ENCODE results near the gene SREBF1.
"Not testable (repeated sequence)": the region's sequence is repeated elsewhere in the genome, so short reads cannot be mapped to it uniquely, and the experiment has no call there.

The SREBF1 gene

GRCh38 chr17:17809531-17810083 lies 27.2 kb downstream of the SREBF1 start:
- 92% methylated on average over 41 of the region's 52 CpGs for WGBS (ENCODE audit: insufficient coverage)
- Histone ChIP-seq H3K4me1 (ENCODE audit: control extremely low read depth in 1 of 4, control insufficient read depth in 4 of 4, insufficient read depth in 4 of 4, low read length in 3 of 4) (peaks cover 0 to 10% (median 5%) of the 10 kb centered on the region in 4 experiments), H3K27me3 (replicated peaks in 2 of 5; ENCODE audit: control insufficient read depth in 4 of 5, insufficient read depth in 5 of 5, low read length in 4 of 5) (no peaks in the 10 kb centered on the region), H3K4me3 (ENCODE audit: control insufficient read depth in 1 of 7, extremely low read depth in 1 of 7, insufficient read depth in 4 of 7, low read depth in 2 of 7, low read length in 6 of 7) (no peak overlapping the region), H3K9me3 (ENCODE audit: control extremely low read depth in 1 of 5, control insufficient read depth in 4 of 5, insufficient read depth in 2 of 5, low read depth in 1 of 5, low read length in 4 of 5) (no peaks in the 10 kb centered on the region), H3K36me3 (ENCODE audit: control insufficient read depth in 4 of 4, insufficient read depth in 4 of 4, low read length in 3 of 4) (peaks cover 6 to 75% (median 42%) of the 10 kb centered on the region in 4 experiments), H3K27ac (ENCODE audit: insufficient read depth in 1 of 2, low read depth in 1 of 2, low read length in 2 of 2, poor library complexity in 1 of 2, severe bottlenecking in 2 of 2) (no peak overlapping the region)
- ChIA-PET CTCF (interaction anchor here (0.7 to 21.2 kb wide), 6 partner anchors 8 to 239 kb away, joined by 3 to 295 read pairs (median 8); no protein-coding TSS in a partner anchor), POLR2A (no interaction called here)
- DNase-seq = no peak

- peaks cover 0 to 10% (median 5%) of the 10 kb centered on the region in 4 experiments for H3K4me1 ChIP-seq (ENCODE audit: control extremely low read depth in 1 of 4, control insufficient read depth in 4 of 4, insufficient read depth in 4 of 4, low read length in 3 of 4)
- peak in 2 of 3 donors; percentile 34 to 50 for DNase-seq
- no peaks in the 10 kb centered on the region for H3K27me3 ChIP-seq (replicated peaks in 2 of 5; ENCODE audit: control insufficient read depth in 4 of 5, insufficient read depth in 5 of 5, low read length in 4 of 5)
- peaks cover 10 to 75% (median 45%) of the 10 kb centered on the region in 4 experiments for H3K36me3 ChIP-seq (ENCODE audit: control insufficient read depth in 4 of 4, insufficient read depth in 4 of 4, low read length in 3 of 4)
- ChIA-PET CTCF (interaction anchor here (0.9 to 21.2 kb wide), 6 partner anchors 11 to 129 kb away, joined by 3 to 295 read pairs (median 4); no protein-coding TSS in a partner anchor), POLR2A (no interaction called here)
- H3K4me3 ChIP-seq (ENCODE audit: control insufficient read depth in 1 of 7, extremely low read depth in 1 of 7, insufficient read depth in 4 of 7, low read depth in 2 of 7, low read length in 6 of 7) = no peak overlapping the region
- H3K27ac ChIP-seq (ENCODE audit: insufficient read depth in 1 of 2, low read depth in 1 of 2, low read length in 2 of 2, poor library complexity in 1 of 2, severe bottlenecking in 2 of 2) = no peak overlapping the region
- H3K9me3 ChIP-seq (ENCODE audit: control extremely low read depth in 1 of 5, control insufficient read depth in 4 of 5, insufficient read depth in 2 of 5, low read depth in 1 of 5, low read length in 4 of 5) = no peaks in the 10 kb centered on the region
- WGBS (ENCODE audit: insufficient coverage) = 91% methylated on average over 8 of the region's 15 CpGs
Observed at GRCh38 chr17:17808706-17809432, 27.9 kb downstream of the SREBF1 start.

- H3K4me3 ChIP-seq (ENCODE audit: control insufficient read depth in 1 of 7, extremely low read depth in 1 of 7, insufficient read depth in 4 of 7, low read depth in 2 of 7, low read length in 6 of 7); H3K27ac ChIP-seq (ENCODE audit: insufficient read depth in 1 of 2, low read depth in 1 of 2, low read length in 2 of 2, poor library complexity in 1 of 2, severe bottlenecking in 2 of 2); POLR2A ChIA-PET; H3K4me1 ChIP-seq (ENCODE audit: control extremely low read depth in 1 of 4, control insufficient read depth in 4 of 4, insufficient read depth in 4 of 4, low read length in 3 of 4); DNase-seq; H3K27me3 ChIP-seq (replicated peaks in 2 of 5; ENCODE audit: control insufficient read depth in 4 of 5, insufficient read depth in 5 of 5, low read length in 4 of 5); H3K9me3 ChIP-seq (ENCODE audit: control extremely low read depth in 1 of 5, control insufficient read depth in 4 of 5, insufficient read depth in 2 of 5, low read depth in 1 of 5, low read length in 4 of 5): not testable (repeated sequence)
- CTCF ChIA-PET = interaction anchor here (0.6 to 21.2 kb wide), 7 partner anchors 11 to 128 kb away, joined by 3 to 295 read pairs (median 4); no protein-coding TSS in a partner anchor
- WGBS (ENCODE audit: insufficient coverage) = 100% methylated on average over 1 of the region's 5 CpGs
- H3K36me3 ChIP-seq (ENCODE audit: control insufficient read depth in 4 of 4, insufficient read depth in 4 of 4, low read length in 3 of 4) = peaks cover 11 to 75% (median 46%) of the 10 kb centered on the region in 4 experiments
Observed at GRCh38 chr17:17808200-17808599, 28.6 kb downstream of the SREBF1 start.

GRCh38 chr17:17807440-17807839 lies 29.3 kb downstream of the SREBF1 start:
- Histone ChIP-seq H3K9me3 (ENCODE audit: control extremely low read depth in 1 of 5, control insufficient read depth in 4 of 5, insufficient read depth in 2 of 5, low read depth in 1 of 5, low read length in 4 of 5) (no peaks in the 10 kb centered on the region), H3K27me3 (replicated peaks in 2 of 5; ENCODE audit: control insufficient read depth in 4 of 5, insufficient read depth in 5 of 5, low read length in 4 of 5) (no peaks in the 10 kb centered on the region), H3K4me1 (ENCODE audit: control extremely low read depth in 1 of 4, control insufficient read depth in 4 of 4, insufficient read depth in 4 of 4, low read length in 3 of 4) (peaks cover 0 to 10% (median 5%) of the 10 kb centered on the region in 4 experiments), H3K4me3 (ENCODE audit: control insufficient read depth in 1 of 7, extremely low read depth in 1 of 7, insufficient read depth in 4 of 7, low read depth in 2 of 7, low read length in 6 of 7) (no peak overlapping the region), H3K36me3 (ENCODE audit: control insufficient read depth in 4 of 4, insufficient read depth in 4 of 4, low read length in 3 of 4) (peaks cover 11 to 70% (median 43%) of the 10 kb centered on the region in 4 experiments), H3K27ac (ENCODE audit: insufficient read depth in 1 of 2, low read depth in 1 of 2, low read length in 2 of 2, poor library complexity in 1 of 2, severe bottlenecking in 2 of 2) (no peak overlapping the region)
- ChIA-PET CTCF (interaction anchor here (0.6 to 21.2 kb wide), 4 partner anchors 15 to 127 kb away, joined by 3 to 295 read pairs (median 8); no protein-coding TSS in a partner anchor), POLR2A (no interaction called here)
- no peak for DNase-seq
- 91% methylated on average over 5 of the region's 5 CpGs for WGBS (ENCODE audit: insufficient coverage)

- Histone ChIP-seq H3K27me3 (replicated peaks in 2 of 5; ENCODE audit: control insufficient read depth in 4 of 5, insufficient read depth in 5 of 5, low read length in 4 of 5) (no peaks in the 10 kb centered on the region), H3K36me3 (ENCODE audit: control insufficient read depth in 4 of 4, insufficient read depth in 4 of 4, low read length in 3 of 4) (peaks cover 11 to 73% (median 46%) of the 10 kb centered on the region in 4 experiments), H3K27ac (ENCODE audit: insufficient read depth in 1 of 2, low read depth in 1 of 2, low read length in 2 of 2, poor library complexity in 1 of 2, severe bottlenecking in 2 of 2) (no peak overlapping the region), H3K4me3 (ENCODE audit: control insufficient read depth in 1 of 7, extremely low read depth in 1 of 7, insufficient read depth in 4 of 7, low read depth in 2 of 7, low read length in 6 of 7) (no peak overlapping the region), H3K4me1 (ENCODE audit: control extremely low read depth in 1 of 4, control insufficient read depth in 4 of 4, insufficient read depth in 4 of 4, low read length in 3 of 4) (peaks cover 0 to 3% (median 1%) of the 10 kb centered on the region in 4 experiments), H3K9me3 (ENCODE audit: control extremely low read depth in 1 of 5, control insufficient read depth in 4 of 5, insufficient read depth in 2 of 5, low read depth in 1 of 5, low read length in 4 of 5) (no peaks in the 10 kb centered on the region)
- 98% methylated on average over 8 of the region's 17 CpGs for WGBS (ENCODE audit: insufficient coverage)
- CTCF ChIA-PET = interaction anchor here (1.2 to 21.2 kb wide), 4 partner anchors 21 to 126 kb away, joined by 3 to 295 read pairs (median 4); partner anchors contain the start of gene RAI1
- POLR2A ChIA-PET = no interaction called here
- no peak for DNase-seq
Observed at GRCh38 chr17:17806611-17807274, 30.0 kb downstream of the SREBF1 start.

- POLR2A ChIA-PET = no interaction called here
- Histone ChIP-seq H3K27me3 (replicated peaks in 2 of 5; ENCODE audit: control insufficient read depth in 4 of 5, insufficient read depth in 5 of 5, low read length in 4 of 5) (no peaks in the 10 kb centered on the region), H3K4me1 (ENCODE audit: control extremely low read depth in 1 of 4, control insufficient read depth in 4 of 4, insufficient read depth in 4 of 4, low read length in 3 of 4) (no peaks in the 10 kb centered on the region), H3K36me3 (ENCODE audit: control insufficient read depth in 4 of 4, insufficient read depth in 4 of 4, low read length in 3 of 4) (peaks cover 11 to 76% (median 49%) of the 10 kb centered on the region in 4 experiments), H3K9me3 (ENCODE audit: control extremely low read depth in 1 of 5, control insufficient read depth in 4 of 5, insufficient read depth in 2 of 5, low read depth in 1 of 5, low read length in 4 of 5) (no peaks in the 10 kb centered on the region), H3K27ac (ENCODE audit: insufficient read depth in 1 of 2, low read depth in 1 of 2, low read length in 2 of 2, poor library complexity in 1 of 2, severe bottlenecking in 2 of 2) (no peak overlapping the region), H3K4me3 (ENCODE audit: control insufficient read depth in 1 of 7, extremely low read depth in 1 of 7, insufficient read depth in 4 of 7, low read depth in 2 of 7, low read length in 6 of 7) (no peak overlapping the region)
- DNase-seq = no peak
- CTCF ChIA-PET = interaction anchor here (1.2 to 21.2 kb wide), 5 partner anchors 12 to 126 kb away, joined by 3 to 295 read pairs (median 4); partner anchors contain the start of gene RAI1
- WGBS (ENCODE audit: insufficient coverage) = 100% methylated on average over 3 of the region's 4 CpGs
Observed at GRCh38 chr17:17806035-17806434, 30.8 kb downstream of the SREBF1 start.

Data from common myeloid progenitor, CD34-positive (primary cell).